Sigmoid colon (tissue), 7 donors: ENCODE data around the gene MAP10. TPM values are rescaled to one million over a fixed set of nuclear protein-coding genes. Genes with fewer than 3 reads are reported as not detected.

Source experiments
- DNase-seq: peaks from one replicate; pipeline ENCODE4 v3.0.0-alpha.2; 2019
- H3K27ac ChIP-seq, 4 donors: fragments of 200-600 bp; sonication (generic); one replicate each; pipeline ENCODE4 v1.5.1; 2016 to 2019; ENCODE audit warnings: mild to moderate bottlenecking in 1 of 4
- H3K27me3 ChIP-seq, 3 donors: fragments of 200-600 bp; sonication (generic); one replicate each; pipeline ENCODE4 v1.5.1; 2019; ENCODE audit warnings: mild to moderate bottlenecking in 1 of 3
- H3K36me3 ChIP-seq, 4 donors: fragments of 200-600 bp; sonication (generic); one replicate each; pipeline ENCODE4 v1.5.1; 2016 to 2019
- H3K4me1 ChIP-seq, 4 donors: fragments of 200-600 bp; sonication (generic); one replicate each; pipeline ENCODE4 v1.5.1; 2017 to 2019
- H3K4me3 ChIP-seq, 4 donors: fragments of 200-600 bp; sonication (generic); one replicate each; pipeline ENCODE4 v1.5.1; 2017 to 2019; ENCODE audit warnings: mild to moderate bottlenecking in 2 of 4, moderate library complexity in 1 of 4
- H3K9me3 ChIP-seq, 4 donors: fragments of 200-600 bp in 3 of 4; sonication (generic) in 3 of 4; one replicate each; pipeline versions ENCODE4 v1.5.1 to v1.6.1; 2013 to 2019
- CTCF ChIP-seq, 4 experiments: fragments of 450-650 bp in 3 of 4; fragments of 200-600 bp in 1 of 4; IDR thresholded peaks; one replicate each; pipeline ENCODE4 v1.5.1; 2016 to 2019; ENCODE audit warnings: antibody characterized with exemption in 4 of 4, mild to moderate bottlenecking in 3 of 4, moderate library complexity in 2 of 4
- EP300 ChIP-seq, 4 donors: sonication (generic); formaldehyde crosslinking; IDR thresholded peaks; one replicate each; pipeline ENCODE4 v1.6.1; 2017; ENCODE audit warnings: antibody characterized with exemption in 4 of 4
- POLR2A ChIP-seq, 2 donors: fragments of 450-650 bp; IDR thresholded peaks; one replicate each; pipeline ENCODE4 v1.6.1; 2016; ENCODE audit warnings: antibody characterized with exemption in 2 of 2, mild to moderate bottlenecking in 2 of 2, moderate library complexity in 2 of 2
- POLR2AphosphoS5 ChIP-seq, 4 donors: sonication (generic); formaldehyde crosslinking; IDR thresholded peaks; one replicate each; pipeline ENCODE4 v1.6.1; 2017; ENCODE audit warnings: antibody characterized with exemption in 4 of 4
- WGBS, 2 donors: extraction: QIAGEN DNeasy Blood & Tissue Kit; methylation state at CpG; one replicate each; pipeline ENCODE4 v1.1.7; 2013; 5-methylcytosine and 5-hydroxymethylcytosine counted together
- intact Hi-C: fragments of 100-400 bp; cut with DNase I; formaldehyde crosslinking; loops from one replicate; pipeline ENCODE4 v1.15.1; 2023
- polyA plus RNA-seq, 3 donors: library from polyadenylated mRNA; stranded (reverse); fragments of 200-250 nt; gene quantifications; one replicate each; pipeline ENCODE4 v1.2.3, GENCODE V29; 2013
- total RNA-seq, 4 donors: library from RNA; depleted of rRNA; stranded (reverse); fragments of >200 nt; gene quantifications; one replicate each; pipeline ENCODE4 v1.1.0, GENCODE V29; 2016
- donor health status: healthy with polysubstance abuse.
- donor health status: Bipolar disorder and iron deficiency.
- donor health status: healthy.

Gene MAP10
- total and polyA plus RNA-seq, 7 donors, result 0.46 to 3.3 (median 2.0) TPM

- H3K27me3 ChIP-seq, result no peaks in the 10 kb centered on the region
- intact Hi-C loops, result loop anchor here (5.0 kb wide), 1 partner anchor 161 kb away; the partner anchor contains the start of gene SIPA1L2
- H3K9me3 ChIP-seq, result no peaks in the 10 kb centered on the region
- no peak overlapping the region for H3K27ac ChIP-seq
- H3K36me3 ChIP-seq, result no peaks in the 10 kb centered on the region
- DNase-seq, result no peak
- no peak overlapping the region for H3K4me3 ChIP-seq
- TF ChIP-seq POLR2AphosphoS5 (IDR thresholded peaks at IDR 0.05), result no peak
- TF ChIP-seq EP300 (IDR thresholded peaks at IDR 0.05), result no peak
- TF ChIP-seq POLR2A (IDR thresholded peaks at IDR 0.05), result no peak
- TF ChIP-seq CTCF (IDR thresholded peaks at IDR 0.05), result no peak
- H3K4me1 ChIP-seq, result peaks cover 0 to 24% (median 0%) of the 10 kb centered on the region in 4 donors
Measured at GRCh38 chr1:232792949-232793348, 12.3 kb upstream of the MAP10 start.

GRCh38 chr1:232793944-232794343 lies 11.3 kb upstream of the MAP10 start:
- WGBS, 2 donors, result 3 to 10% methylated on average over 3 of the region's 3 CpGs
- no peak overlapping the region for H3K4me3 ChIP-seq
- intact Hi-C loops, result loop anchor here (5.0 kb wide), 1 partner anchor 162 kb away; the partner anchor contains the start of gene SIPA1L2

GRCh38 chr1:232795497-232796053 lies 9.6 kb upstream of the MAP10 start:
- 74 to 84% methylated on average over 3 of the region's 3 CpGs for WGBS, 2 donors
- no peak overlapping the region for H3K27ac ChIP-seq

More at GRCh38 chr1:232793944-232794343, 11.3 kb upstream of the MAP10 start:
- TF ChIP-seq CTCF (IDR thresholded peaks at IDR 0.05) (peak in 1 of 4 experiments; percentile 16), POLR2A (IDR thresholded peaks at IDR 0.05) (no peak)
- H3K27ac ChIP-seq, result no peak overlapping the region
- no peaks in the 10 kb centered on the region for H3K27me3 ChIP-seq
- H3K36me3 ChIP-seq, result no peaks in the 10 kb centered on the region
- DNase-seq, result no peak
- H3K4me1 ChIP-seq, result peaks cover 0 to 24% (median 0%) of the 10 kb centered on the region in 4 donors
- no peaks in the 10 kb centered on the region for H3K9me3 ChIP-seq

GRCh38 chr1:232797856-232798510 lies 7.2 kb upstream of the MAP10 start:
- Histone ChIP-seq H3K36me3 (no peaks in the 10 kb centered on the region), H3K9me3 (no peaks in the 10 kb centered on the region), H3K27ac (no peak overlapping the region), H3K27me3 (no peaks in the 10 kb centered on the region), H3K4me1 (peaks cover 0 to 24% (median 0%) of the 10 kb centered on the region in 4 donors), H3K4me3 (no peak overlapping the region)
- no peak for DNase-seq
- TF ChIP-seq EP300 (IDR thresholded peaks at IDR 0.05), result no peak
- TF ChIP-seq POLR2AphosphoS5 (IDR thresholded peaks at IDR 0.05), result no peak
- no peak for TF ChIP-seq CTCF (IDR thresholded peaks at IDR 0.05)
- no peak for TF ChIP-seq POLR2A (IDR thresholded peaks at IDR 0.05)
- WGBS, 2 donors, result 81 to 84% methylated on average over 6 of the region's 6 CpGs
- intact Hi-C loops, result no loop called here

More at GRCh38 chr1:232795497-232796053, 9.6 kb upstream of the MAP10 start:
- no peaks in the 10 kb centered on the region for H3K36me3 ChIP-seq
- H3K9me3 ChIP-seq, result no peaks in the 10 kb centered on the region
- no peaks in the 10 kb centered on the region for H3K27me3 ChIP-seq
- H3K4me1 ChIP-seq, result peaks cover 0 to 24% (median 0%) of the 10 kb centered on the region in 4 donors
- no peak overlapping the region for H3K4me3 ChIP-seq
- DNase-seq, result no peak
- intact Hi-C loops, result no loop called here
- no peak for TF ChIP-seq POLR2AphosphoS5 (IDR thresholded peaks at IDR 0.05)
- TF ChIP-seq CTCF (IDR thresholded peaks at IDR 0.05), result no peak
- TF ChIP-seq POLR2A (IDR thresholded peaks at IDR 0.05), result no peak
